HG02973 (cell line): Measurements from ENCODE around the gene PBX2.
"Not testable (repeated sequence)": the region's sequence is repeated elsewhere in the genome, so short reads cannot be mapped to it uniquely, and the experiment has no call there.

Experiments
- ATAC-seq: cut with Tn5 transposase; IDR thresholded peaks from one replicate; pipeline ENCODE4 v1.9.1; 2021; ENCODE audit warnings: moderate library complexity; ENCODE audit not compliant: unreplicated experiment

The PBX2 gene

DNA sequence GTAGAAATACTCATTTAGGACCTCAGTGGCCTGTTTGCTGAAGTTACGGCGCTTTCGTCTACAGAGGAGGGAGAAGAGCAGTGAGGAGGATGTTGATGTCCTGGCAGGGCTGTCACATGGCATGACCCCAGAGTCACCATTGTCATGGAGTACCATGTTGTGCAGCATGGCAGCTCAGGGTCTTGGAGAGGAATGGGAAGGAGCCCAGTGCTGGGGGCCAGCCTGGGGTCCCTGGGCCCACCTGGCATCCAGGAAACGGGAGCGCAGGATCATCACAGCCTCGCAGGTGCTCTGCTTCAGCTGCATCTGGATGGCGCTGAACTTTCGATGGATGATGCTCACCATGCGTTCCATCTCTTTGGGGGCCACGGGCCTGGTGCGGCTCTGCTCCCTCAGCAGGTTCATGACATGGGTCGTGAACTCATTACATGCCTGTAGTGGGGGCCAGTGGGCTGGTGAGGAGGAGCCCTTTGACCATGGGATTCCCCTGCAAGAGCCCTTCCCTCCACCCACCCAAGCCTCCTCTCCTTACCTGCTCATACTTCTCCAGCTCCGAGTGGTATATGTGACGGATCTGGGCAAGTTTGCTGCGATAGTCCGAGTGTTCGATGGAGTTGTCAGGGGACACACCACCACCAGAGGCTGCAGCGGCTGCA lies 2.1 kb downstream of the PBX2 start:
- ATAC-seq, result not testable (repeated sequence)

DNA sequence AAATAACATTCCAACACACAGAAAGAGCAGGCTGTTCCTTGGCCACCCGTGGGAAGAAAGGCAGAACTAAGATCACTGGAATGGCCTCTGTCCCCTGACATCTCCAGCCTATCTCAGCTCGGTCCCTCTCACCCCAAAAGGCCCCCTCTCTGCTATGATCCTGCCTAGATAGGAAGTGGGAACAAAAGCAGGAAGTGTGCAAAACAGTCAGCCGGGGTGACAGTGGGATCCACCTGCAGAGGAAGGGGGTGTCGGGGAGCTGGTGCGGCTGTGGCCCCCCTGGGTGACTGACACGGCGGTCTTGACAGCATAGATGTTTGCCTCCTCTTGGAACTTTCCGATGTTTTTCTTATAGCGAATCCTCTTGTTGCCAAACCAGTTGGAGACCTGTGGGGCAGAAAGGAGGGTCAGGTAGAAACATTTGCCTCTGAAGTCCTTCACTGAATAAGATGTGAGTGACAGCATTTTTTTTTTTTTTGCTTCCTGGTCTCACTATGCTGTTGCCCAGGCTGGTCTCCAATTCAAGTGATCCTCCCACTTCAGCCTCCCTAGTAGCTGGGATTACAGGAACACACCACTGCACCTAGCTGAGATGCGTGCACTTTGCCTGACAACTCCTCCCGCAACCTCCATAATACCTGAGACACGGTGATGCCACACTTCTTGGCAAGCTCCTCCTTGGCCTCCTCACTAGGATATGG lies 2.8 kb downstream of the PBX2 start:
- ATAC-seq, result no peak

- not testable (repeated sequence) for ATAC-seq
Measured at GRCh38 chr6:32186151-32186840, 3.7 kb downstream of the PBX2 start.

- ATAC-seq, result not testable (repeated sequence)
Measured at GRCh38 chr6:32185681-32186131, 4.3 kb downstream of the PBX2 start.

- ATAC-seq, result no peak
Measured at GRCh38 chr6:32184084-32184640, 5.8 kb downstream of the PBX2 start, which contains the start of gene AGER. Gene AGER, minus strand, starts transcription at chr6:32184253. Its CDS starts 31 bp downstream, at chr6:32184222.

DNA sequence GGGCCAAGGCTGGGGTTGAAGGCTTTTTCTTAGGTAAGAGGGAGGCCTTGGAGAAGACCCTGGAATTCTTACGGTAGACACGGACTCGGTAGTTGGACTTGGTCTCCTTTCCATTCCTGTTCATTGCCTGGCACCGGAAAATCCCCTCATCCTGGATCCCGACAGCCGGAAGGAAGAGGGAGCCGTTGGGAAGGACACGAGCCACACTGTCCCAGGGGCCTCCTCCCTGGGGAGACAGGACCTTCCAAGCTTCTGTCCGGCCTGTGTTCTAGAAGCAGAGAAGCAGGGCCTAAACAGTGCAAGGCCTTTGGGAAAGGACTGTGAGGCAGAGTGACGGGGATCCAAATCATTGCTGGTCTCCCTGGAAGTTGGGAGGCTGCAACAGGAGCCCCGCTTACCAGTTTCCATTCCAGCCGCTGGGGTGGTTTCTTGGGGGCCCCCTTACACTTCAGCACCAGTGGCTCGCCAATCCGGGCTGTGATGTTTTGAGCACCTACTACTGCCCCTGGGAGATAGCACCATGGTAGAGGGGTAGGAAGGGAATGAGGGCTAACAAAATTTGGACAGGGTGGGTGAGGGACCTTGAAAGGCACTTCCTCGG lies 6.4 kb downstream of the PBX2 start:
- no peak for ATAC-seq

DNA sequence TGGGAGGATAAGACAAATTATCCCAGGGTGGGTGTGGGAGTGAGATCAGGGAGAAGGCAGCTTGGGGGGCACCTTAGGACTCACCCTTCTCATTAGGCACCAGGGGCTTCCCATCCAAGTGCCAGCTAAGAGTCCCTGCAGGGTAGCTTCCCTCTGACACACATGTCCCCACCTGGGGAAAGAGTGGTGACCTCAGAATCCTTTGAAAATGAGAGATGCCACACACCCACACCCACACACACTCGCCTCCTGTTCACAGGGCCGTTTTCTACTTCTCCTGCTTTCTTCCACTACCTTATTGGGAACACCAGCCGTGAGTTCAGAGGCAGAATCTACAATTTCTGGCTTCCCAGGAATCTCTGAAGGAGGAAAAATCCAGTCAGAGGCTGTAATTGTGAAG lies 7.0 kb downstream of the PBX2 start:
- ATAC-seq, result no peak

DNA sequence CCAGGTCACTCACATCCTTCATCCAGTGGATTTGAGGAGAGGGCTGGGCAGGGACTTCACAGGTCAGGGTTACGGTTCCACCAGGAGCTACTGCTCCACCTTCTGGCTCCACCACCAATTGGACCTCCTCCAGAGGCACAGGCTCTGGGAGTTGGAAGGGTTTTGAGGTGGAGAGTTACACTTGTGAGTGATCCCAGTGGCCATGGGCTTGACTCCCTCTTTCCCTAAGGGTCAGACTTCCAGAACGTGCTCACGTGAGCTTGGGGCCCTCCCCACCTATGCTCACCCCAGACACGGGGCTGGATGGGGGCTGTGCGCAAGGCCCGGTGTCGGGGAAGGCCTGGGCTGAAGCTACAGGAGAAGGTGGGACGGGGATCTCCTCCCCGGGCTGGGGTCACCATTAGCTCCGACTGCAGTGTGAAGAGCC lies 7.4 kb downstream of the PBX2 start:
- no peak for ATAC-seq

DNA sequence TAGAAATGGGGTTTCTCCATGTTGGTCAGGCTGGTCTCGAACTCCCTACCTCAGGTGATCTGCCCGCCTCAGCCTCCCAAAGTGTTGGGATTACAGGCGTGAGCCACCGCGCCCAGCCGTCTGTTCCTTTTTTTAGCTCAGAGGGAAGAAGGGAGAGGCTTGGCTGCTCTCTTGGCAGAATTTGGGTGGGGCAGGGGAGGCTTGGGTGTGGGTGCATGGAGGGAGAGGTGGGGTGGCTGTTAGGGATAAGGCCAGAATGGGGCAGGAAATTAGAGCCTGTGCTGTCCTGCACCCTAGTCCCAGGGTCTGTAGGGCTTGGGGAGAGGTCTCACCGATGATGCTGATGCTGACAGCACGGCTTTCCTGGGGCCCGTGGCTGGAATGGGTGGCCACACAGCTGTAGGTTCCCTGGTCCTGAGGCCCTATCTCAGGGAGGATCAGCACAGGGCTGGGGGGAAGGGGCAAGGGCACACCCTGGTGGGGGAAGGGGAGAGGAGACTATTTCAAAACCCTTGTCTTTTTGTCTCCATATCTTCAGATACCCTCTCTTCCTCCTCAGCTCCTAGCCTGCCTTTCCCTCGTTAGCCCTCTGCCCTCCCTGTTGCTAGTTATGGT lies 8.0 kb downstream of the PBX2 start:
- no peak for ATAC-seq

GRCh38 chr6:32181148-32181702 lies 8.8 kb downstream of the PBX2 start:
- no peak for ATAC-seq

DNA sequence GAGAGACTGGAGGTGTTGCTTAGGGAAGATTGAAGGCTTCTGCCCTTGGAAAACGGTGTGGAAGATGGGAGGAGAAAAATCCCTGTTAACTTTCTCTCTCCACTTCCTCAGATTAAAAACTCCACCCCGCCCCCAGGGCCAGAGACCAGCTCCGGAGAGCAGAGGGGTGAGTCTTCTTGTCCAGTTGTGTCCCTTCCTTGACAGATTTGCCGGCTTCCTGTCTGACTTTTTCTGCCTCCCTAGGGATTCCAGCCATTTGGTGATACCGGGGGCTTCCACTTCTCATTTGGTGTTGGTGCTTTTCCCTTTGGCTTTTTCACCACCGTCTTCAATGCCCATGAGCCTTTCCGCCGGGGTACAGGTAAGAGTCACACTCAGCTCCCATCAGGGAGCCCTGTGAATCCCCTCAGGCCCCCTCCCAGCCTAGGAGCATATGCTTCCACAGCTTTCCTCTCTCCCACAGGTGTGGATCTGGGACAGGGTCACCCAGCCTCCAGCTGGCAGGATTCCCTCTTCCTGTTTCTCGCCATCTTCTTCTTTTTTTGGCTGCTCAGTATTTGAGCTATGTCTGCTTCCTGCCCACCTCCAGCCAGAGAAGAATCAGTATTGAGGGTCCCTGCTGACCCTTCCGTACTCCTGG lies 10.1 kb downstream of the PBX2 start:
- no peak for ATAC-seq

DNA sequence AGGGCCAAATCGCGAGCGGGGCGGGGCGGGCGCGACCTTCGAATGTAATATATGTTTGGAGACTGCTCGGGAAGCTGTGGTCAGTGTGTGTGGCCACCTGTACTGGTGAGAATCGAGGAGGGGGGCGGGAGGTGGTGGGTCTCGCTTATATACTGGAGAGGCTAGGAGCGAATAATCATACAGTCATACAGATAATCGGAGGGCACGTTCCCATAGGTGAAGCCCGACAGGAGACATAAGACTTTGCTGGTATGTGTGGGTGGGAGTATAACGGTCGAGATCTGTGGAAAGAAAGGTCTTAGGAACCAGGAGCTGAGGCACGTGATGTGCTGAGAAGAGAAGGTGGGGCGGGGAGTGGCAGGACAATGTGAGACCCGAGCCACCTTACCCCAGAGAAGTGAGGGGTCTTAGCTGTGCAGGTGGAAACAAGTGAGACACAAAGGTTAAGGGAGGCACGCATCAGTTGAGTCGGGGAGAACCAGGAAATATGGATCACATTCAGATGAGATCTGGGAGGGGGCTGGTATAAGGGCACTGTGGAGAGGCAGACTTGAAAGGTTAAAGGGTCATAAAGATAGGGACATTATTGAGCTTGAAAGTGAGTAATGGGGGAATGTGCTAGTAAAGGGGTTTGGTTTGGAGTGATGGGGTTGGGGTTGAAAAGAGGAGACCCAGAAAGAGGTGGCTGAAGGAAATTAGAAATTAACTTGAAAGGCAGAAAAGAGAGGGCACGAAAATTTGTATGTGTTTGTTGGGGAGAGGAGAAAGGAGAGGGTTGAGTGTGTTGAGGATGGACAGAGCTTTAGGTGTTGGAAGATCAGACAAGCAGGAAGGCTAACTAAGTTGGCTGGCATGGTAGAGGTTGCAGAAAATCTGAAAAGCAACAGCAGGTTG lies 11.2 kb downstream of the PBX2 start:
- ATAC-seq, result no peak

GRCh38 chr6:32177788-32178546 lies 12.0 kb downstream of the PBX2 start, which contains the start of gene RNF5:
Gene RNF5, plus strand, starts transcription at chr6:32178405. Its CDS starts 107 bp downstream, at chr6:32178512.
- peak; percentile 73 for ATAC-seq

DNA sequence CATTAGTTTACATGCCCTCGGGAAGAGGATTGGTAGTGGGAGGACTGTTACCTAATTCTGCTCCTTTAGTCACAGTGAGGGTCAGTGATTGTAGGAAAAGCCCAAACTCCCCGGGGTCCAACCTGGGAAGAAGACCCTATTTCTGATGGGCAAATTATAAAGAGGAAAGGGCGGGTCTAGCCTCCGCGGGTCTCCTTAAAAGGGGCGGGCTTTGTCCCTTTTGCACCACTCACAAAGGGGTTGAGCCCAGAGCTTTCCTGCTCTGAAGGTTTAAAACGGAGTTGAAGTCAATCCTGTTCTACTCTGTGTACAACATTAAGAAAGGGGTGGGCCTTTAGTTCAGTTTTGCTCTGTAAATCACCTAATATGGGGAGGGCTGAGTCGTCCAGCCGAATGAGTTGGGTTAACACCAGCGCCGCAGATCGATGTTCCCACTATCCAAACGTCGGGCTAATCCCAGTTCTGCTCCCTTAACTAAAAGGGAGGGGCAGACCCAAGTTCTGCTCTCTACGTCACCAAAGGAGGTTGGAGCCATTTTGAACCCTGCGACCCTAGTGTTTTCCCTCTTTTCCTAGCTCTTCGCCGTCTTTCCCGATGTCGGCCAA lies 12.7 kb downstream of the PBX2 start:
- peak; percentile 3 for ATAC-seq

DNA sequence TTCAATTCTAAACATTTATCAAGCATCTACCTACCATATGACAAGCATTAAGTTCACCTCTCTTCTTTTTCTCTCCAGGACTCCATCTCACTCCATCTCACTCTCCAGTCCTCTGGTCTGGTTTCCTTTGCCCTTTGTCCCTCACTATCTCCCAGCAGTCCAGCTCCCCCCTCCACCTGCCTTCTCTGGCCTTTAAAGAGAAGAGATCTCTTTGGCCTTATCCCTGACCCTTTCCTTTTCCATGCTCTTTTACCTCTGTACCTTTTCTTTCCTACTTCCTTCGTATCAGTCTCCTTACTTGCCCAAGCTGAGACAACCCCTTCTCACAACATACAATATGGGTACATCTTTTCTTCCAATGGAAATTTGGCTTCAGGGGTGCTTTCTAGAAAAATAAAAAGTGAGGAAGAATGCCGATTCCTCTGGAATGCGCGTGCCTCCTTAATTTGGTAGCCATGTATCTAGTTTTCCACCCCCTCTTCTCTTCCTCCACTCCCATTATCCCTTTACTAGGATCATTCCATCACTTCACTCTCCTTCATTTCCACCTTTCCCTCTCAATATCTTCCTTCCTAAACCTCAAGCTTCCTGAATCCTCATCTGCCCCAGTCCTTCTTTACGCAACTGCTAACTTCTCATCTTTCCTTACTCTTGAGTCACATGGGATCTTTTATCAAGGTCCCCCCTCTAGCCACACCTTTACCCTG lies 13.4 kb downstream of the PBX2 start:
- no peak for ATAC-seq

GRCh38 chr6:32175711-32176475 lies 14.1 kb downstream of the PBX2 start, which contains the start of gene AGPAT1:
Gene AGPAT1, minus strand, starts transcription at chr6:32176084. Its CDS starts 4,588 bp downstream, at chr6:32171496.
- ATAC-seq, result peak; percentile 42
